DMS79 treated with DMSO at 0.1 percent for 48 hours (cell line): Measurements from ENCODE around the gene MUTYH.
A peak's percentile ranks its signal among the peaks of the same experiment; 100 is the strongest.
"Not testable (repeated sequence)": the region's sequence is repeated elsewhere in the genome, so short reads cannot be mapped to it uniquely, and the experiment has no call there.

Experiments used
- DNase-seq: peaks from one replicate; lab custom pipeline; 2025; lab: John Stamatoyannopoulos, UW

Gene MUTYH

DNA sequence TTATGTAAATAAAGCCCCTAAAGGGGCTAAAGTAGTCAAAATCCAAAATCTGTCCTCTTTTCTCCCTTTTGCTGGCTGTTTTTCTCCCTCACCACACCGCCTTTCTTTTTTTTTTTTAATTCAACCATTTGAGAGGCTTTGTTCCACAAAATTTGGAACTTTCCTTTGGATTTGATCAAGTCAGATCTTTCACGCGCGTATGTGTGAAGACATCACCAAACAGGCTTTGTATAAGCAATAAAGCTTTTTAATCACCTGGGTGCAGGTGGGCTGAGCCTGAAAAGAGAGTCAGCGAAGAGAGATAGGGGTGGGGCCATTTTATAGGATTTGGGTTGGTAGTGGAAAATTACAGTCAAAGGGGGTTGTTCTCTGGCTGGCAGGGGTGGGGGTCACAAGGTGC, 18.8 kb downstream of the MUTYH start:
- DNase-seq: no peak

GRCh38 chr1:45319761-45320160, 20.5 kb downstream of the MUTYH start:
- no peak for DNase-seq

DNA sequence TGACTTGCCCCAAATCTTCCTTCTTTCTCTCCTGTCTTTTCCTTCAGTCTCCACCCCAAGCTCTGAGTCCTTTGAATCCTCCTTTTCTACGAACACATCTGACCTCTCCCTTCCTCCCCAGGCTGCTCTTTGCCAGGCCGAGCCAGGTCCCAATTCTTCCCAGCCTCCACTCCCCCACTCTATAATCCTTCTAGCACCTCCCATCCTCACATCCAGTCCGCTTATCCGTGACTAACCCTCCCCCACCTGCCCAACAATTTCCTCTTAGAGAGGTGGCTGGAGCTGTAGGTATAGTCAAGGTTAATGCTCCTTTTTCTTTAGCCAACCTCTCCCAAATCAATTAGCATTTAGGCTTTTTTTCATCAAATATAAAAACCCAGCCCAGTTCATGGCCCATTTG, 23.1 kb downstream of the MUTYH start:
- DNase-seq: no peak

DNA sequence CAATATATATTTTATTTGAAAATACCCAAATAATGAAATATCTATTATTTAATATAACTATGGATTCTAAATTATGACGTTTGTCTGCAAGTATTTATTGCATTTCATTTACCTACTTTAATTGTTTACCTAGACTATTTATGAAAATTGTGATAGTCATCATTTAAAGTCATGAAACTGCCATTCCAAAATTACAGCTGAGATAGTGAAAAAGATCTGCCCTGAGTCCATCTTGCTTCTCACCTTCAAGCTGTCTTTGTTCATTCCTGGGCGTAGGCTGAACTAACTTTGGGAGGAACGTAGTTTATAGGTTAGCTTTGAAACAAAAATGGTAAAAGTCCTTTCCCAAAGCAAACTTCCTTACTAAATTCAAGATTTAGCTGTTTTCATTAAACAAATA, 26.0 kb downstream of the MUTYH start:
- no peak for DNase-seq

DNA sequence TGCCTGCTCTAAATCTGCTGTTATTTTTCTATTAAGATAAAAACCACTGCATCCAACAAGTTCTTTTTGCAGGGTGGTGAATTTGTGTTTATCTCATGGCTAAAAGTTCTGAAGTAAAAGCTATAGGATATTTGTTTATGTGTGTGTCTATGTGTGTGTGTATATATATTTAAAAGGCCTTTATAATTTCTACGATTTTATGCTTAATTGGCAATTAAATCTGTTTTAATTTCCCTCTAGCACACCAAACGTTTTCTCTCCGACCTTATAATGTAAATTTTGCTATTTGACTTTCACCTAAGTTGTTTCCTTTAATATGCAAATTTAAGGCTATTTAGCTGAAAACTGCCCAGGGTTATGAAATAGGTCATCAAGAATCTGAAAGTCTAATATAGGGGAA, 33.3 kb downstream of the MUTYH start:
- DNase-seq: no peak

- no peak for DNase-seq
Observed at GRCh38 chr1:45306319-45306718, 33.9 kb downstream of the MUTYH start.

DNA sequence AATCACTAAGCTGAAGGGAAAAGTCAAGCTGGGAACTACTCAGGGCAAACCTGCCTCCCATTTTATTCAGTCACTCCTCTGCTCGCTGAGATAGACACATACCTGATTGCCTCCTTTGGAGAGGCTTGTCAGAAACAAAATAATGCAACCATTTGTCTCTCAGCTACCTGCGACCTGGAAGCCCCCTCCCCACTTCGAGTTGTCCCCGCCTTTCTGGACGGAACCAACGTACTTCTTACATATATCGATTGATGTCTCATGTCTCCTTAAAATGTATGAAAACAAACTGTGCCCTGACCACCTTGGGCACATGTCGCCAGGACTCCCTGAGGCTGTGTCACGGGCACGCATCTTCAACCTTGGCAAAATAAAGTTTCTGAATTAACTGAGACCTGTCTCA, 35.0 kb downstream of the MUTYH start:
- no peak for DNase-seq

- DNase-seq: peak; percentile 70
Observed at GRCh38 chr1:45304311-45305081, 35.7 kb downstream of the MUTYH start.

GRCh38 chr1:45303520-45304310, 36.5 kb downstream of the MUTYH start:
- DNase-seq: peak; percentile 97

- no peak for DNase-seq
Observed at GRCh38 chr1:45302505-45303150, 37.6 kb downstream of the MUTYH start.

DNA sequence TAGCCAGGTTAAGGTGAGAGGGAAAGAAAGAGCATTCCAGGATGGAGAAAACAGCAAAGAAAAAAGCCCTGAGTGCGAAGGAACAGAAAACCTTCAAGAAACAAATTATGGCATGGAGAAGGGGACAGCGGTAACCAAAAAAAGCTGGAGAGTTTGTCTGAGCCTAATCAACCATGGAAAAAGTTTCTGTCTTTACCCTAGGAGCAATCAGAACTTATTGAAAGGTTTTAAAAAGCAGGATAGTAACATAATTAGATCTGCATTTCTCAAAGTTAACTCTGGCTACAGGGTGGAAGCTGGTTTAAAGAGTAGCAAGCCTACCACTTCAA, 39.6 kb downstream of the MUTYH start:
- no peak for DNase-seq

DNA sequence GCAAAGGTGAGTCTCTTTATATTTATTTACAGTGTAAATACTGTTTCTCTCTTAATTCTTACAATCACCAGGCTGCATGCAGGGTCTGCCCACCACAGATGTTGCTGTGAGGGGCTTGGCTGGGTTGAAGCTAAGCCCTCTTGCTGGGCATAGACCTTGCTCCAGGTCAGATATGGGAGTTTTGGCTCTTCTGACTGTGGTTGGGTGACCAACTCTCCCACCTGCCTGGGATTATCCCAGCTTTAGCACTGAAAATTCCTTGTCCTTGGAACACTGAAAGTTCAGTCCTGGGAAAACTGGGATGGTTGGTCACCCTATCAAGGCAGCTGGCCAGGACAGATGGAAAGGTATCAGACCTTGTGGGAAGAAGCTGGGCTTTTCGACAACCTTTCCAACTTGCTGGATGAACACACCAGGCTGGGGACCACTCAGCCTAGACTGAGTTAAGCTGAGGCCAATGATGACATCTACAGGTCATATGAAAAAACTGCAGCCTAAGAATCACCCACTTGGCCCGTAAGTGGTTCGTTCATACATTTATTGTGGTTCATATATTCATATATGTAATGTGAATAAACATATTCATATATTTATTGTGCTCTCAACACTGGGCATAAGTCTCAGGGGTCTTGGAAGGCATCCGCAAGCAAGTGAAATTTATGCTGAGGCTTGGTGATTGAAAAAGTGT, 40.1 kb downstream of the MUTYH start:
- peak; percentile 82 for DNase-seq

GRCh38 chr1:45299296-45299695, 40.9 kb downstream of the MUTYH start:
- no peak for DNase-seq

DNA sequence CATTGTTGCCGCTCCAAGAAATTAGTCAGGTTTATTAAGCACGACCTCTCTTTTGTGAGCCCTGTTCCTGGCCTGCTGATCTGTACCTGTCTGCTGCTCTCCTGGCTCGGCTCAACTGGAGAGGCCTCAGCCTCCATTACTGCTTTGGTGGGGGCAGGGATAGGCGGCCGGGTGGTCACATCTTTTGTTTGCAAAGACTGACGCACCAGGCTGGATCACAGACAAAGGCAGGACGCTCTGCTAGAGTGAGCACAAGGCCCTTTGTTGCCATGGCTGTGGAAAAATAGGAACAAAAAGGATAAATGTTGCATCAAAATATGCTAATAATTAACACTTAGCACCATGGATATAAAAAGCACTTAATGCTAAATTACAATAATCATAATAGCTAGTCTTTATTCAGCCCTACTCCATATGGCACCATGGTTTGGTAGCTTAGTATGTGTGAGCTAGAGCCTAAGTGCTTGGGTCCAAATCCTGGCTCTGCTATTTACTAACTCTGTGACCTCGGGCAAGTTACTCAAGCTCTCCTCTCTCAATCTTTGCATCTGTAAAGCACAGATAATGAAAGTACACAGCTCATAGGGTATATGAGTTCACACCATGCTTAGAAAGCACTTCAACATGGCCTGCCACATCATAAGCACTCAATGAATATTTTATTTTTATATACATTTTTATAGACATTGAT, 42.4 kb downstream of the MUTYH start:
- no peak for DNase-seq

GRCh38 chr1:45291716-45292115, 48.5 kb downstream of the MUTYH start:
- no peak for DNase-seq

DNA sequence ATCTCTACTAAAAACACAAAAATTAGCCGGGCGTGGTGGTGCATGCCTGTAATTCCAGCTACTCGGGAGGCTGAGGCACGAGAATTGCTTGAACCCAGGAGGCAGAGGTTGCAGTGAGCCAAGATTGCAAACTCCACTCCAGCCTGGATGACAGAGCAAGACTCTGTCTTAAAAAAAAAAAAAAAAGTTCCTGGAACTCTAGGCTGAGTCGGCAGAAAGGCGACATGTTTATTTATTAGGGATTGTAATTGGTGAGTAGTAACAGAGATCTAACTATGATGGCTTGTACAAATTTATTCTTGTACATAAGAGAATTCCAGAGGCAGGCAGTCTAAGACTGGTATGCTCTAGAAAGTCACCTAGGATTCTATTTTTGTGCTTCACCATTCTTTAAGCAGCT, 49.2 kb downstream of the MUTYH start:
- DNase-seq: not testable (repeated sequence)

DNA sequence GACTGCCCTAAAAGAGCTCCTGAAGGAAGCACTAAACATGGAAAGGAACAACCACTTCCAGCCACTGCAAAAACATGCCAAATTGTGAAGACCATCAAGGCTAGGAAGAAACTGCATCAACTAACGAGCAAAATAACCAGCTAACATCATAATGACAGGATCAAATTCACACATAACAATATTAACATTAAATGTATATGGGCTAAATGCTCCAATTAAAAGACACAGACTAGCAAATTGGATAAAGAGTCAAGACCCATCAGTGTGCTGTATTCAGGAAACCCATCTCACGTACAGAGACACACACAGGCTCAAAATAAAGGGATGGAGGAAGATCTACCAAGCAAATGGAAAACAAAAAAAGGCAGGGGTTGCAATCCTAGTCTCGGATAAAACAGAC, 53.7 kb downstream of the MUTYH start:
- not testable (repeated sequence) for DNase-seq

DNA sequence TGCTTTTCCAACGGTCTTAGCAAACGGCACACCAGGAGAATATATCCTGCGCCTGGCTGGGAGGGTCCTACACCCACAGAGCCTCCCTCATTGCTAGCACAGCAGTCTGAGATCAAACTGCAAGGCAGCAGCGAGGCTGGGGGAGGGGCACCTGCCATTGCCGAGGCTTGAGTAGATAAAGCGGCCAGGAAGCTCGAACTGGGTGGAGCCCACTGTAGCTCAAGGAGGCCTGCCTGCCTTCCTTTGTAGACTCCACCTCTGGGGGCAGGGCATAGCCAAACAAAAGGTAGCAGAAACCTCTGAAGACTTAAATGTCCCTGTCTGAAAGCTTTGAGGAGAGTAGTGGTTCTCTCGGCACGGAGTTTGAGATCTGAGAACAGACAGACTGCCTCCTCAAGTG, 55.4 kb downstream of the MUTYH start:
- not testable (repeated sequence) for DNase-seq

DNA sequence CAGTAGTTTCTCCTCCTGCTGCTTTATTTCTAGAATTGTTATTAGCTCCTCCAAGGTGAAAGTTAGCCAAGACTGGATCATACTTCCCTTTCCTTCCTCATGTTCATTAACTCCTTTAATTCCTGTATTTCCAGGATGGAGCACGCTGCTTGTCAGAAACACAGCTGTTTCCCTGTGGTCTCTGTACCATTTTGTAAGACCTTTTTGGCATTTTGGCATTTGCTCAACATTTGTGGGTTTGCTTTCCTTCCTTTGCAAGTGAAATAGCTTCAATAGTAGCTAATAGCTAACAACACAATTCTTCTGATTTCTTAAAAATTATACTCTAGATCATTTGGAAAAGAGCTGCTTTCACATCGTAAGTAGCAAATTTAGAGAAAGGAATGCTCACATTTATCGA, 57.9 kb downstream of the MUTYH start:
- no peak for DNase-seq
